Neural progenitor cell (in vitro differentiated cells): ENCODE measurements around the gene SLIT1. TPM values are rescaled to one million over a fixed set of nuclear protein-coding genes. Genes with fewer than 3 reads are reported as not detected.

ENCODE experiments used
- DNase-seq: peaks from one replicate; pipeline ENCODE4 v3.0.0-alpha.2; 2016; ENCODE audit warnings: low spot score
- H2AFZ ChIP-seq: fragments of 200-600 bp; sonication (generic); replicated peaks from 2 replicates; pipeline ENCODE4 v1.6.1; 2016; ENCODE audit warnings: antibody characterized with exemption
- H3F3A ChIP-seq: fragments of 200-600 bp; sonication (generic); 2 replicates; pipeline ENCODE4 v1.6.1; 2016; ENCODE audit warnings: antibody characterized with exemption, low read depth
- H3K27ac ChIP-seq: fragments of 200-600 bp; sonication (generic); 2 replicates; pipeline ENCODE4 v1.5.1; 2016; ENCODE audit warnings: mild to moderate bottlenecking
- H3K27me3 ChIP-seq: fragments of 200-600 bp; sonication (generic); 2 replicates; pipeline ENCODE4 v1.6.1; 2016; ENCODE audit warnings: mild to moderate bottlenecking, moderate library complexity
- H3K36me3 ChIP-seq: fragments of 200-600 bp; sonication (generic); 2 replicates; pipeline ENCODE4 v1.5.1; 2016
- H3K4me1 ChIP-seq: fragments of 200-600 bp; sonication (generic); 2 replicates; pipeline ENCODE4 v1.6.1; 2016; ENCODE audit warnings: mixed run types
- H3K4me2 ChIP-seq: fragments of 200-600 bp; sonication (generic); 2 replicates; pipeline ENCODE4 v1.6.1; 2016
- H3K4me3 ChIP-seq: fragments of 200-600 bp; sonication (generic); 2 replicates; pipeline ENCODE4 v1.5.1; 2016
- H3K79me2 ChIP-seq: fragments of 200-600 bp; sonication (generic); 2 replicates; pipeline ENCODE4 v1.6.1; 2016; ENCODE audit warnings: low read depth
- H3K9ac ChIP-seq: fragments of 200-600 bp; sonication (generic); 2 replicates; pipeline ENCODE4 v1.6.1; 2016
- H3K9me3 ChIP-seq: fragments of 200-600 bp; sonication (generic); 2 replicates; pipeline ENCODE4 v1.5.1; 2016; ENCODE audit warnings: low read depth
- H4K20me1 ChIP-seq: fragments of 200-600 bp; sonication (generic); 2 replicates; pipeline ENCODE4 v1.6.1; 2016; ENCODE audit warnings: low read depth
- H3K27ac Mint-ChIP-seq: 3 replicates; pipeline ENCODE4 v1.8.0; 2021; ENCODE audit warnings: mixed read lengths
- H3K27me3 Mint-ChIP-seq: 2 replicates; pipeline ENCODE4 v1.8.0; 2022; ENCODE audit warnings: low read depth, mild to moderate bottlenecking, inconsistent platforms, moderate library complexity, mixed read lengths; ENCODE audit not compliant: insufficient read depth
- H3K36me3 Mint-ChIP-seq: 3 replicates; pipeline ENCODE4 v1.8.0; 2021; ENCODE audit warnings: mixed read lengths
- H3K4me1 Mint-ChIP-seq: 3 replicates; pipeline ENCODE4 v1.8.0; 2021; ENCODE audit warnings: mixed read lengths
- H3K4me3 Mint-ChIP-seq: 3 replicates; pipeline ENCODE4 v1.8.0; 2021; ENCODE audit warnings: mild to moderate bottlenecking, moderate library complexity, mixed read lengths
- H3K9me3 Mint-ChIP-seq: 3 replicates; pipeline ENCODE4 v1.8.0; 2020; ENCODE audit warnings: mixed read lengths
- CTCF ChIP-seq: fragments of 200-600 bp; sonication (generic); IDR thresholded peaks from 2 replicates; pipeline ENCODE4 v1.5.1; 2017; ENCODE audit warnings: antibody characterized with exemption, mild to moderate bottlenecking
- EZH2 ChIP-seq: fragments of 200-600 bp; sonication (generic); IDR thresholded peaks from 2 replicates; pipeline ENCODE4 v1.6.1; 2017; ENCODE audit warnings: antibody characterized with exemption, mild to moderate bottlenecking, moderate library complexity
- EZH2phosphoT487 ChIP-seq: fragments of 200-600 bp; sonication (generic); IDR thresholded peaks from 2 replicates; pipeline ENCODE4 v1.6.1; 2017; ENCODE audit warnings: antibody characterized with exemption
- total RNA-seq: library from RNA; depleted of rRNA; stranded (reverse); fragments of >200 nt; gene quantifications from 2 replicates; pipeline ENCODE4 v1.2.3, GENCODE V29; 2015; ENCODE audit warnings: low replicate concordance

Gene SLIT1
- total RNA-seq, 1 donor from 2014 or later, result 0.92 TPM

GRCh38 chr10:96955794-96956193 is 230.0 kb downstream of the SLIT1 start:
- Histone ChIP-seq H3K27ac (no peak overlapping the region), H2AFZ (no peak overlapping the region), H3K4me3 (no peak overlapping the region), H3K27me3 (no peaks in the 10 kb centered on the region), H3K79me2 (no peaks in the 10 kb centered on the region), H3K4me1 (no peaks in the 10 kb centered on the region), H3K4me2 (no peak overlapping the region), H3K36me3 (no peaks in the 10 kb centered on the region), H3K9ac (no peak overlapping the region), H4K20me1 (peaks cover 4% of the 10 kb centered on the region), H3K9me3 (no peaks in the 10 kb centered on the region), H3F3A (no peaks in the 10 kb centered on the region)
- Mint-ChIP-seq H3K4me1 (no peaks in the 10 kb centered on the region), H3K27ac (no peak overlapping the region), H3K27me3 (no peaks in the 10 kb centered on the region), H3K4me3 (no peak overlapping the region), H3K9me3 (no peaks in the 10 kb centered on the region), H3K36me3 (peaks cover 39% of the 10 kb centered on the region)
- no peak for DNase-seq
- TF ChIP-seq EZH2, result no peak
- TF ChIP-seq EZH2phosphoT487, result no peak
- no peak for TF ChIP-seq CTCF

GRCh38 chr10:96951954-96952353 is 233.8 kb downstream of the SLIT1 start:
- no peak overlapping the region for H3K4me3 Mint-ChIP-seq
- Histone ChIP-seq H3K27ac (no peak overlapping the region), H2AFZ (no peak overlapping the region), H3K36me3 (no peaks in the 10 kb centered on the region), H3F3A (peaks cover 4% of the 10 kb centered on the region), H3K27me3 (no peaks in the 10 kb centered on the region), H3K9me3 (no peaks in the 10 kb centered on the region), H3K79me2 (no peaks in the 10 kb centered on the region), H3K9ac (no peak overlapping the region), H3K4me1 (no peaks in the 10 kb centered on the region), H4K20me1 (no peaks in the 10 kb centered on the region), H3K4me2 (no peak overlapping the region), H3K4me3 (no peak overlapping the region)
- H3K27ac Mint-ChIP-seq, result no peak overlapping the region
- H3K4me1 Mint-ChIP-seq, result no peaks in the 10 kb centered on the region
- H3K36me3 Mint-ChIP-seq, result peaks cover 37% of the 10 kb centered on the region
- TF ChIP-seq EZH2phosphoT487, result no peak
- TF ChIP-seq EZH2, result no peak
- no peak for TF ChIP-seq CTCF
- H3K9me3 Mint-ChIP-seq, result no peaks in the 10 kb centered on the region
- no peak for DNase-seq
- no peaks in the 10 kb centered on the region for H3K27me3 Mint-ChIP-seq

GRCh38 chr10:96949039-96949683 is 236.6 kb downstream of the SLIT1 start:
- Mint-ChIP-seq H3K4me1 (no peaks in the 10 kb centered on the region), H3K27ac (no peak overlapping the region), H3K4me3 (no peak overlapping the region), H3K36me3 (peaks cover 22% of the 10 kb centered on the region), H3K9me3 (no peaks in the 10 kb centered on the region), H3K27me3 (no peaks in the 10 kb centered on the region)
- DNase-seq, result no peak
- no peak overlapping the region for H3K9ac ChIP-seq
- no peak overlapping the region for H3K4me3 ChIP-seq
- no peaks in the 10 kb centered on the region for H4K20me1 ChIP-seq
- H3K4me1 ChIP-seq, result no peaks in the 10 kb centered on the region
- H3K4me2 ChIP-seq, result no peak overlapping the region
- TF ChIP-seq EZH2 (no peak), EZH2phosphoT487 (no peak), CTCF (no peak)
- peaks cover 6% of the 10 kb centered on the region for H3K79me2 ChIP-seq
- no peak overlapping the region for H3K27ac ChIP-seq
- H3K27me3 ChIP-seq, result no peaks in the 10 kb centered on the region
- H3K36me3 ChIP-seq, result peaks cover 6% of the 10 kb centered on the region
- no peak overlapping the region for H2AFZ ChIP-seq
- H3K9me3 ChIP-seq, result no peaks in the 10 kb centered on the region
- H3F3A ChIP-seq, result peaks cover 4% of the 10 kb centered on the region

Other genes starting within 250 kb of the SLIT1 start
- gene ARHGAP19, start 106.7 kb upstream of the SLIT1 start, total RNA-seq, result 58.9 and 88.8 TPM in 2 replicates
- 2.0 and 8.8 TPM in 2 replicates for gene FRAT1, start 133.3 kb upstream of the SLIT1 start, total RNA-seq
- gene FRAT2, start 148.8 kb upstream of the SLIT1 start, total RNA-seq, result 14.9 and 27.4 TPM in 2 replicates
- 6.1 and 13.8 TPM in 2 replicates for gene RRP12, start 215.4 kb upstream of the SLIT1 start, total RNA-seq
- 887 and 1,352 TPM in 2 replicates for gene PGAM1, start 240.2 kb upstream of the SLIT1 start, total RNA-seq